ENCODE measurements around the gene F12.

The F12 gene

GRCh38 chr5:177357459-177358351 lies 51.7 kb downstream of the F12 start, which contains the start of gene RGS14:
Gene RGS14 (plus strand): TSS chr5:177357924. CDS start chr5:177358025, 101 bp downstream.
- no peak for TF ChIP-seq CTCF (IDR thresholded peaks at IDR 0.05; ENCODE audit: insufficient read depth, missing control alignments)
- FAIRE-seq = no peak

GRCh38 chr5:177357146-177357458 lies 52.3 kb downstream of the F12 start:
- no peak for FAIRE-seq
- no peak for TF ChIP-seq CTCF (IDR thresholded peaks at IDR 0.05; ENCODE audit: insufficient read depth, missing control alignments)
- no peak for DNase-seq (ENCODE audit: insufficient read length, low spot score)

More at GRCh38 chr5:177357459-177358351, 51.7 kb downstream of the F12 start, which contains the start of gene RGS14:
- DNase-seq (ENCODE audit: insufficient read length, low spot score) = no peak

GRCh38 chr5:177356746-177357145 lies 52.6 kb downstream of the F12 start:
- no peak for DNase-seq (ENCODE audit: insufficient read length, low spot score)
- FAIRE-seq = no peak
- TF ChIP-seq CTCF (IDR thresholded peaks at IDR 0.05; ENCODE audit: insufficient read depth, missing control alignments) = no peak

GRCh38 chr5:177355868-177356168 lies 53.5 kb downstream of the F12 start:
- no peak for TF ChIP-seq CTCF (IDR thresholded peaks at IDR 0.05; ENCODE audit: insufficient read depth, missing control alignments)
- FAIRE-seq = no peak

GRCh38 chr5:177355162-177355867 lies 54.0 kb downstream of the F12 start:
- DNase-seq (ENCODE audit: insufficient read length, low spot score) (no peak), FAIRE-seq (no peak)
- TF ChIP-seq CTCF (IDR thresholded peaks at IDR 0.05; ENCODE audit: insufficient read depth, missing control alignments) = no peak

More at GRCh38 chr5:177355868-177356168, 53.5 kb downstream of the F12 start:
- no peak for DNase-seq (ENCODE audit: insufficient read length, low spot score)

- DNase-seq (ENCODE audit: insufficient read length, low spot score) = no peak
- no peak for TF ChIP-seq CTCF (IDR thresholded peaks at IDR 0.05; ENCODE audit: insufficient read depth, missing control alignments)
- no peak for FAIRE-seq
Observed at GRCh38 chr5:177354711-177355110, 54.7 kb downstream of the F12 start.

GRCh38 chr5:177354256-177354655 lies 55.1 kb downstream of the F12 start:
- FAIRE-seq = no peak
- TF ChIP-seq CTCF (IDR thresholded peaks at IDR 0.05; ENCODE audit: insufficient read depth, missing control alignments) = no peak
- DNase-seq (ENCODE audit: insufficient read length, low spot score) = no peak

All from D721Med (cell line).